GM12878 (cell line): ENCODE results near the gene OCA2. TPM values are rescaled to one million over a fixed set of nuclear protein-coding genes. Genes with fewer than 3 reads are reported as not detected.

ENCODE experiments used
- ATAC-seq: fragments of 200-7000 bp; cut with Tn5 transposase; 3 replicates; pipeline ENCODE4 v1.9.1; 2020; ENCODE audit warnings: mild to moderate bottlenecking, moderate library complexity
- BruUV-seq: library from RNA; stranded (reverse); fragments of 400-500 nt; replicated peaks from 2 replicates; lab custom pipeline; 2021; lab: Mats Ljungman, UMichigan
- CTCF ChIA-PET: fragments of 300-600 bp; sonication (Branson Sonifier 250); formaldehyde crosslinking; extraction: SDS; loops from one replicate; lab custom pipeline; 2021; ENCODE audit warnings: inconsistent platforms; lab: Yijun Ruan, JAX
- POLR2A ChIA-PET: fragments of 350-600 bp; formaldehyde crosslinking; extraction: SDS; loops from one replicate; lab custom pipeline; 2021; ENCODE audit warnings: inconsistent platforms; lab: Charles Lee
- RAD21 ChIA-PET: fragments of 300-600 bp; sonication (Branson Sonifier 250); formaldehyde crosslinking; loops from one replicate; lab custom pipeline; 2023; ENCODE audit warnings: antibody characterized with exemption; ENCODE audit not compliant: unreplicated experiment; lab: Charles Lee
- SMC1A ChIA-PET: fragments of 300-600 bp; sonication (Branson Sonifier 250); formaldehyde crosslinking; loops from one replicate; lab custom pipeline; 2023; ENCODE audit not compliant: unreplicated experiment, uncharacterized antibody; lab: Charles Lee
- DNase-seq: peaks from one replicate; pipeline ENCODE4 v3.0.0-alpha.2; 2011; ENCODE audit warnings: low read depth, low spot score
- FAIRE-seq: peaks from 3 replicates; lab custom pipeline; 2011; peaks lifted over from hg19 to GRCh38; lab: Jason Lieb, UNC
- H2AFZ ChIP-seq: 2 replicates; pipeline ENCODE4 v1.6.0; 2011; ENCODE audit warnings: low read depth, low read length, control low read depth; ENCODE audit not compliant: control insufficient read depth
- H3K27ac ChIP-seq: 2 replicates; pipeline ENCODE4 v1.5.1; 2011; ENCODE audit warnings: control low read depth; ENCODE audit not compliant: control insufficient read depth, insufficient read depth
- H3K27me3 ChIP-seq, 2 experiments: replicated peaks in 1 of 2; 2 replicates each; pipeline versions ENCODE4 v1.6.0 to v1.6.1; 2011; ENCODE audit warnings: low read length in 1 of 2; ENCODE audit not compliant: control insufficient read depth in 2 of 2, insufficient read depth in 2 of 2
- H3K36me3 ChIP-seq, 2 experiments: 2 replicates each; pipeline ENCODE4 v1.5.1; 2011; ENCODE audit warnings: low read length in 1 of 2; ENCODE audit not compliant: control insufficient read depth in 2 of 2, insufficient read depth in 2 of 2
- H3K4me1 ChIP-seq: 2 replicates; pipeline ENCODE4 v1.6.1; 2011; ENCODE audit warnings: mild to moderate bottlenecking, low read length, moderate library complexity, mixed read lengths; ENCODE audit not compliant: control insufficient read depth, insufficient read depth
- H3K4me2 ChIP-seq: 2 replicates; pipeline ENCODE4 v1.6.0; 2011; ENCODE audit warnings: control low read depth; ENCODE audit not compliant: control insufficient read depth, insufficient read depth
- H3K4me3 ChIP-seq: fragments of 200-600 bp; sonication (generic); 2 replicates; pipeline ENCODE4 v1.5.1; 2016
- H3K79me2 ChIP-seq: 2 replicates; pipeline ENCODE4 v1.6.0; 2011; ENCODE audit warnings: low read length; ENCODE audit not compliant: control insufficient read depth, insufficient read depth
- H3K9ac ChIP-seq: 2 replicates; pipeline ENCODE4 v1.8.0; 2011; ENCODE audit warnings: low read length, control low read depth, mixed read lengths; ENCODE audit not compliant: control insufficient read depth, insufficient read depth
- H3K9me3 ChIP-seq: replicated peaks from 3 replicates; pipeline ENCODE4 v1.5.1; 2011; ENCODE audit warnings: mild to moderate bottlenecking, low read length; ENCODE audit not compliant: control insufficient read depth, insufficient read depth
- H4K20me1 ChIP-seq: 2 replicates; pipeline ENCODE4 v1.6.0; 2011; ENCODE audit not compliant: control insufficient read depth, insufficient read depth
- E4F1 ChIP-seq: fragments of 450-650 bp; IDR thresholded peaks from 2 replicates; pipeline ENCODE4 v1.6.1; 2018; ENCODE audit warnings: borderline replicate concordance, mild to moderate bottlenecking; ENCODE audit not compliant: partially characterized antibody
- MTA2 ChIP-seq: fragments of 450-650 bp; IDR thresholded peaks from 2 replicates; pipeline ENCODE4 v1.6.1; 2016; ENCODE audit warnings: low read depth, mild to moderate bottlenecking, moderate library complexity
- MYC ChIP-seq: IDR thresholded peaks from 2 replicates; pipeline ENCODE4 v1.6.1; 2011; ENCODE audit warnings: mild to moderate bottlenecking, low read length, moderate library complexity, inconsistent platforms; ENCODE audit not compliant: insufficient read depth, insufficient replicate concordance, insufficient read length, severe bottlenecking
- NR2C2 ChIP-seq: IDR thresholded peaks from 2 replicates; pipeline ENCODE4 v1.6.1; 2011; ENCODE audit warnings: borderline replicate concordance, low read depth; ENCODE audit not compliant: control insufficient read depth, insufficient read length
- PRDM15 ChIP-seq: fragments of 450-650 bp; formaldehyde crosslinking; IDR thresholded peaks from 2 replicates; pipeline ENCODE4 v1.4.0; 2020; ENCODE audit warnings: mild to moderate bottlenecking, moderate library complexity
- RB1 ChIP-seq: fragments of 450-650 bp; formaldehyde crosslinking; IDR thresholded peaks from 2 replicates; pipeline ENCODE4 v1.6.1; 2017; ENCODE audit warnings: mild to moderate bottlenecking, borderline replicate concordance
- SMARCA5 ChIP-seq: fragments of 450-650 bp; IDR thresholded peaks from 2 replicates; pipeline ENCODE4 v1.6.1; 2017; ENCODE audit warnings: mild to moderate bottlenecking
- TARDBP ChIP-seq: IDR thresholded peaks from 2 replicates; pipeline ENCODE4 v1.6.1; 2016; ENCODE audit warnings: borderline replicate concordance
- ZBTB11 ChIP-seq: fragments of 450-650 bp; formaldehyde crosslinking; IDR thresholded peaks from 2 replicates; pipeline ENCODE4 v1.5.0; 2022; ENCODE audit warnings: mild to moderate bottlenecking, missing genetic modification characterization
- ZBTB33 ChIP-seq: fragments of 450-650 bp; IDR thresholded peaks from 2 replicates; pipeline ENCODE4 v1.6.1; 2017; ENCODE audit warnings: mild to moderate bottlenecking
- ZNF24 ChIP-seq: fragments of 450-650 bp; IDR thresholded peaks from 2 replicates; pipeline ENCODE4 v1.6.1; 2017; ENCODE audit warnings: antibody characterized with exemption, mild to moderate bottlenecking
- WGBS: methylation state at CpG from one replicate; pipeline ENCODE4 v1.1.6; 2016; ENCODE audit warnings: low lambda C conversion rate; ENCODE audit not compliant: insufficient replicate concordance, insufficient coverage; ENCODE audit errors: missing lambda C conversion rate; 5-methylcytosine and 5-hydroxymethylcytosine counted together
- in situ Hi-C: fragments of 300-500 bp; cut with MboI; formaldehyde crosslinking; loops from 9 replicates; pipeline ENCODE4 v1.14.3; 2018; ENCODE audit warnings: mixed read lengths
- intact Hi-C: fragments of 100-400 bp; cut with micrococcal nuclease; formaldehyde crosslinking; loops from one replicate; pipeline ENCODE4 v1.14.2; 2022; ENCODE audit not compliant: unreplicated experiment
- polyA plus RNA-seq, 11 experiments: library from polyadenylated mRNA; depleted of rRNA in 4 of 11; unstranded in 6 of 11; stranded (reverse) in 5 of 11; fragments of >200 nt; fragmentation: Nextera tagmentation in 4 of 11; fragmentation: Illumina TruSeq in 1 of 11; extraction: Ambion mirVana in 4 of 11; extraction: Trizol in 1 of 11; gene quantifications; 1 replicate in 1 of 11; 2 replicates in 10 of 11; pipeline versions ENCODE4 v1.2.1 to v1.2.3, GENCODE V29; 2011 to 2016; ENCODE audit warnings: inconsistent platforms in 2 of 11, missing spikeins in 2 of 11, low read depth in 1 of 11
- total RNA-seq, 4 experiments: library from RNA; depleted of rRNA in 3 of 4; stranded (reverse); fragments of >200 nt in 3 of 4; fragmentation: Illumina TruSeq in 1 of 4; extraction: Trizol in 1 of 4; gene quantifications; 2 replicates each; pipeline versions ENCODE4 v1.2.1 to v1.2.3, GENCODE V29; 2013 to 2021

OCA2 gene
- total and polyA plus RNA-seq, 10 of the 15 experiments (the other 5 are each of a cell fraction or from before 2014, with no cell fraction given) = 0.04 to 1.8 TPM; not detected in 8

GRCh38 chr15:27820232-27820631 is 278.9 kb downstream of the OCA2 start (continued):
- no peak for TF ChIP-seq ZBTB11 (CRISPR knock-in tag)

- CTCF ChIA-PET = no interaction called here
- ATAC-seq (no peak), FAIRE-seq (no peak), DNase-seq (no peak)
- Histone ChIP-seq H3K4me3 (no peak overlapping the region), H3K27me3 (no peaks in the 10 kb centered on the region), H3K9me3 (no peaks in the 10 kb centered on the region; the same call in 2 of the 3 replicates), H2AFZ (no peak overlapping the region), H3K4me1 (no peaks in the 10 kb centered on the region), H4K20me1 (no peaks in the 10 kb centered on the region), H3K36me3 (no peaks in the 10 kb centered on the region), H3K4me2 (no peak overlapping the region), H3K9ac (no peak overlapping the region), H3K27ac (no peak overlapping the region), H3K79me2 (no peaks in the 10 kb centered on the region)
- 2% methylated on average over 3 of the region's 3 CpGs for WGBS
- intact Hi-C loops (no loop called here), in situ Hi-C loops (no loop called here)
- POLR2A ChIA-PET = no interaction called here
- no TSS peak for BruUV-seq
- SMC1A ChIA-PET = no interaction called here
- RAD21 ChIA-PET = no interaction called here
- TF ChIP-seq SMARCA5 (no peak), MTA2 (no peak), MYC (no peak), ZNF24 (no peak), ZBTB33 (no peak), E4F1 (no peak), TARDBP (no peak), NR2C2 (no peak), RB1 (no peak), PRDM15 (CRISPR knock-in tag) (no peak)
These were observed 281.9 kb downstream of the OCA2 start for GRCh38 chr15:27817258-27817657.
